HEK293 (cell line): ENCODE results near the gene XIAP.

Experiments
- CTCF ChIA-PET: fragments of 350-600 bp; formaldehyde crosslinking; extraction: SDS; loops from one replicate; lab custom pipeline; 2021; ENCODE audit warnings: antibody characterized with exemption; lab: Yijun Ruan, JAX
- POLR2A ChIA-PET: fragments of 300-600 bp; formaldehyde crosslinking; extraction: SDS; loops from one replicate; lab custom pipeline; 2020; ENCODE audit warnings: antibody characterized with exemption, inconsistent platforms; lab: Yijun Ruan, JAX
- H3K27ac ChIP-seq: fragments of 200-500 bp; sonication (Bioruptor generic); 2 replicates; pipeline ENCODE4 v1.5.1; 2014; ENCODE audit warnings: low read depth, low read length, control low read depth, inconsistent platforms; ENCODE audit errors: extremely low read depth
- H3K36me3 ChIP-seq, 2 experiments: fragments of 200-500 bp in 1 of 2; sonication (Bioruptor generic) in 1 of 2; 1 replicate in 1 of 2; 2 replicates in 1 of 2; pipeline ENCODE4 v1.5.1; 2014 to 2017; ENCODE audit warnings: inconsistent platforms in 2 of 2, low read length in 2 of 2; ENCODE audit not compliant: control insufficient read depth in 2 of 2, insufficient read depth in 1 of 2
- H3K4me1 ChIP-seq: fragments of 200-500 bp; sonication (Bioruptor generic); 2 replicates; pipeline ENCODE4 v1.5.1; 2014; ENCODE audit warnings: mild to moderate bottlenecking, low read length, inconsistent platforms; ENCODE audit not compliant: control insufficient read depth, insufficient read depth
- H3K4me3 ChIP-seq: 2 replicates; pipeline ENCODE4 v1.5.1; 2011; ENCODE audit warnings: low read depth, mild to moderate bottlenecking, control low read depth, low read length, moderate library complexity
- H3K9me3 ChIP-seq: fragments of 200-500 bp; sonication (Bioruptor generic); 2 replicates; pipeline ENCODE4 v1.5.1; 2014; ENCODE audit warnings: low read depth, low read length, inconsistent platforms; ENCODE audit not compliant: control insufficient read depth, insufficient read depth
- CTCF ChIP-seq: fragments of 450-650 bp; formaldehyde crosslinking; IDR thresholded peaks from 2 replicates; pipeline ENCODE4 v1.5.1; 2016; ENCODE audit warnings: missing biosample characterization, missing genetic modification characterization
- GLIS1 ChIP-seq: fragments of 450-650 bp; formaldehyde crosslinking; IDR thresholded peaks from 2 replicates; pipeline ENCODE4 v1.5.1; 2016; ENCODE audit warnings: missing biosample characterization, missing genetic modification characterization
- PRDM4 ChIP-seq: fragments of 450-650 bp; formaldehyde crosslinking; IDR thresholded peaks from 2 replicates; pipeline ENCODE4 v1.5.1; 2017; ENCODE audit warnings: missing biosample characterization, missing genetic modification characterization
- PRDM6 ChIP-seq: fragments of 450-650 bp; formaldehyde crosslinking; IDR thresholded peaks from 2 replicates; pipeline ENCODE4 v1.5.1; 2017; ENCODE audit warnings: missing biosample characterization, missing genetic modification characterization
- SP3 ChIP-seq: fragments of 450-650 bp; formaldehyde crosslinking; IDR thresholded peaks from 2 replicates; pipeline ENCODE4 v1.5.1; 2016; ENCODE audit warnings: missing biosample characterization, missing genetic modification characterization
- SP7 ChIP-seq: fragments of 450-650 bp; formaldehyde crosslinking; IDR thresholded peaks from 2 replicates; pipeline ENCODE4 v1.5.1; 2016; ENCODE audit warnings: missing biosample characterization, missing genetic modification characterization
- ZFP41 ChIP-seq: fragments of 450-650 bp; formaldehyde crosslinking; IDR thresholded peaks from 2 replicates; pipeline ENCODE4 v1.5.1; 2016; ENCODE audit warnings: missing biosample characterization, missing genetic modification characterization, borderline replicate concordance
- ZNF10 ChIP-seq: fragments of 450-650 bp; formaldehyde crosslinking; IDR thresholded peaks from 2 replicates; pipeline ENCODE4 v1.5.1; 2017; ENCODE audit warnings: missing biosample characterization, missing genetic modification characterization
- ZNF169 ChIP-seq: fragments of 450-650 bp; formaldehyde crosslinking; IDR thresholded peaks from 2 replicates; pipeline ENCODE4 v1.5.1; 2016; ENCODE audit warnings: missing biosample characterization, missing genetic modification characterization
- ZNF184 ChIP-seq: fragments of 450-650 bp; IDR thresholded peaks from 2 replicates; pipeline ENCODE4 v1.5.1; 2018; ENCODE audit warnings: missing biosample characterization, mild to moderate bottlenecking, missing genetic modification characterization
- ZNF223 ChIP-seq: fragments of 450-650 bp; formaldehyde crosslinking; IDR thresholded peaks from 2 replicates; pipeline ENCODE4 v1.5.1; 2016; ENCODE audit warnings: missing biosample characterization, missing genetic modification characterization
- ZNF266 ChIP-seq: fragments of 450-650 bp; formaldehyde crosslinking; IDR thresholded peaks from 2 replicates; pipeline ENCODE4 v1.5.1; 2016; ENCODE audit warnings: missing biosample characterization, missing genetic modification characterization, low read depth
- ZNF292 ChIP-seq: fragments of 450-650 bp; formaldehyde crosslinking; IDR thresholded peaks from 2 replicates; pipeline ENCODE4 v1.5.1; 2016; ENCODE audit warnings: low read depth, missing biosample characterization, missing genetic modification characterization, borderline replicate concordance
- ZNF416 ChIP-seq: fragments of 450-650 bp; formaldehyde crosslinking; IDR thresholded peaks from 2 replicates; pipeline ENCODE4 v1.5.1; 2016; ENCODE audit warnings: missing biosample characterization, missing genetic modification characterization
- ZNF544 ChIP-seq: fragments of 450-650 bp; formaldehyde crosslinking; IDR thresholded peaks from 2 replicates; pipeline ENCODE4 v1.5.0; 2017; ENCODE audit warnings: missing biosample characterization, missing genetic modification characterization
- ZNF548 ChIP-seq: fragments of 450-650 bp; formaldehyde crosslinking; IDR thresholded peaks from 2 replicates; pipeline ENCODE4 v1.5.1; 2016; ENCODE audit warnings: missing biosample characterization, missing genetic modification characterization
- ZNF677 ChIP-seq: fragments of 450-650 bp; IDR thresholded peaks from 2 replicates; pipeline ENCODE4 v1.5.0; 2018; ENCODE audit warnings: missing biosample characterization, mild to moderate bottlenecking, missing genetic modification characterization, moderate library complexity
- TF ChIP-seq, protein P1 (sequence below): fragments of 450-650 bp; formaldehyde crosslinking; IDR thresholded peaks from 2 replicates; pipeline ENCODE4 v1.5.1; 2016; ENCODE audit warnings: missing biosample characterization, missing genetic modification characterization

Gene XIAP

DNA sequence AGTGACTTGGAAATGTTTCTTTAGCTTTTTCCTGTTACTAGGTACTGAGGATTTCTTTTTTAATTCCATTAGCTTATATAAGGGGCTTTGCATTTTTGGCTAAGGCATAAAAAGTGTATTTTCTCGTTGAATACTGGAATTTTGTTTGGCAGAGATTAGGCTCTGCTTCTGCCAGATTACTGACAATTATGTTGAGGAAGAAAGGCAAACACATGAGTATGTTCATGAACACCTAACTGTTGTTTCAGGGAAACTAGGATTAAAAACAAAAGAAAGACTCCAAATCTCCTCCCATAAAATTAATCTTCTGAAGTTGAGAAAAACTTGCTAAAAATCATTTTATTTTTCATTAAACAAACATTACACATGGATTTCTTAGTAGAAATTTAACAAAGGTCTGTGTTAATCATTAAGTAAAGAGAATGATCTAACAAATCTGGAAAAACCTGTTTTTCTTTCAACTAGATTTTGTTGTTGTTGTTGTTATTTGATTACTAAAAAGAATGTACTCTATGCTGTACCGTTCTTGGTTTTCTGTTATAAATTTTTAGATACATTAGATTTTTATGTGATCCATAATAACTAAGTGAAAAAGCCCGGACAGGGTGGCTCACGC is 58.4 kb downstream of the XIAP start (continued):
- TF ChIP-seq ZNF10 (tag by site-specific recombination) (no peak), PRDM6 (no peak), ZNF548 (tag by site-specific recombination) (no peak), GLIS1 (no peak), ZNF169 (no peak), PRDM4 (tag by site-specific recombination) (no peak), ZNF544 (no peak), ZNF223 (tag by site-specific recombination) (no peak)

DNA sequence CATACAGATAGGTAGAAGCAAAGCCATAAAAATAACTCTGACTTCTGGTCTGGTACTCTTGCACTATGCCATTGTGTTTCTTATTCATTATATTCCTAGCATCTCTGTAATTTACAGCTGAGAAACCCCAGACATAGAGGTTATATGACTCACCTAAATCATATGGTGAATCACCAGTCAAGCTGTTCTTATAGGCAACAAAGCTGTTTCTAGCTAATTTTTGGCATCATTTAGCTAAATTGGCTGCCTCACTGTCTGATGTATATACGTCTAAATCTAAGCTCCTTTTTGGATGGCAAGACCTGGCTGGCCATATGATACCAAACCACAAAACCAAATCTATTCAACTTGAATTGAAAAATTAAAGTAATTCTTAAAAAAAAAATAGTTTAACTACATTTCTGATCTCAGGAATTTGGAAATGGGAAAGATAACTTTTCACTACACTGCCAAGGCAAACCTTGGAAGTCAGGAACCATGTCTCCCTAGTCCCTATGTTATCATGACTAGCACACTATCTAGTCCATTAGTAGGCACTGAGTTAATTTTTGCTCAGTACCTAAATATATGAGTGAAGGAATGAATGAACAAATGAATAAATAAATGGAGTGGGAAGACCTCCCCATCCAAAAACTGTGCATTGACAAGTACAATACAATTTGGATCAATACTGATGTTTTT is 60.4 kb downstream of the XIAP start:
- Histone ChIP-seq H3K9me3 (no peaks in the 10 kb centered on the region), H3K36me3 (no peaks in the 10 kb centered on the region), H3K4me1 (no peaks in the 10 kb centered on the region), H3K4me3 (no peak overlapping the region), H3K27ac (no peak overlapping the region)
- TF ChIP-seq PRDM6 (0 out of 2 replicates have a peak, but pooled peaks have one; percentile 16), ZNF184 (peak; percentile 55; the same call in 1 of the 2 replicates), ZFP41 (no peak), SP3 (tag by site-specific recombination) (no peak), CTCF (tag by site-specific recombination) (no peak), ZNF677 (tag by site-specific recombination) (peak; percentile 77), ZNF416 (tag by site-specific recombination) (no peak), ZNF266 (no peak), ZNF292 (tag by site-specific recombination) (no peak), ZNF544 (no peak), SP7 (tag by site-specific recombination) (0 out of 2 replicates have a peak, but pooled peaks have one; percentile 38)
- TF ChIP-seq, protein P1, sequence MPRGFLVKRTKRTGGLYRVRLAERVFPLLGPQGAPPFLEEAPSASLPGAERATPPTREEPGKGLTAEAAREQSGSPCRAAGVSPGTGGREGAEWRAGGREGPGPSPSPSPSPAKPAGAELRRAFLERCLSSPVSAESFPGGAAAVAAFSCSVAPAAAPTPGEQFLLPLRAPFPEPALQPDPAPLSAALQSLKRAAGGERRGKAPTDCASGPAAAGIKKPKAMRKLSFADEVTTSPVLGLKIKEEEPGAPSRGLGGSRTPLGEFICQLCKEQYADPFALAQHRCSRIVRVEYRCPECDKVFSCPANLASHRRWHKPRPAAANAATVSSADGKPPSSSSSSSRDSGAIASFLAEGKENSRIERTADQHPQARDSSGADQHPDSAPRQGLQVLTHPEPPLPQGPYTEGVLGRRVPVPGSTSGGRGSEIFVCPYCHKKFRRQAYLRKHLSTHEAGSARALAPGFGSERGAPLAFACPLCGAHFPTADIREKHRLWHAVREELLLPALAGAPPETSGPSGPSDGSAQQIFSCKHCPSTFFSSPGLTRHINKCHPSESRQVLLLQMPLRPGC (tag by site-specific recombination): no peak
- ChIA-PET CTCF (no interaction called here), POLR2A (no interaction called here)
